ENCODE data around the gene BMAL1. TPM values are rescaled to one million over a fixed set of nuclear protein-coding genes. Genes with fewer than 3 reads are reported as not detected.

BMAL1 gene
- total and polyA plus RNA-seq, 11 donors, result 5.7 to 18.2 (median 11.7) TPM

DNA sequence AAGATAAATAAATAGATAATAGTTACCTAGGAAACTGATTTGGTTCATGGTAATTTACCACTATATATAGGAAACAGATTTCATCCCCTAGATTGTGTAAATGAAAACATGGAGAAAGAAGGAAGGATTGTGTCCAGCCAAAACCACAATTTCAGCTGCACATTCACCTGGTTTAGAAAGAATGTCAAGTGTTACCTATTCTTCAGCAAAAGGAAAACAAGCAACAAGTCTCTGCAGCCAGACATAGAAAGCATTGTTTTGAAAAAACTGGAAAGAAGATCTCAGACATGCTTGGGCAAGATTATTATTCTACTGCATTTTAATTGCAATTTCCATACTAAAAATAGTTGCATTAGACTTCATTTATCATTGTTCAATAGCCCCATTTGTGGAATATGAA, 8.8 kb upstream of the BMAL1 start:
- Histone ChIP-seq H3K36me3 (no peaks in the 10 kb centered on the region), H3K27me3 (no peaks in the 10 kb centered on the region), H3K4me3 (no peak overlapping the region), H3K4me1 (no peaks in the 10 kb centered on the region), H3K9me3 (no peaks in the 10 kb centered on the region), H3K27ac (no peak overlapping the region)
- ATAC-seq (no peak), DNase-seq (no peak)
- TF ChIP-seq CTCF (IDR thresholded peaks at IDR 0.05) (no peak), POLR2A (IDR thresholded peaks at IDR 0.05) (no peak)
- intact Hi-C loops (cut with DNase I), result no loop called here

DNA sequence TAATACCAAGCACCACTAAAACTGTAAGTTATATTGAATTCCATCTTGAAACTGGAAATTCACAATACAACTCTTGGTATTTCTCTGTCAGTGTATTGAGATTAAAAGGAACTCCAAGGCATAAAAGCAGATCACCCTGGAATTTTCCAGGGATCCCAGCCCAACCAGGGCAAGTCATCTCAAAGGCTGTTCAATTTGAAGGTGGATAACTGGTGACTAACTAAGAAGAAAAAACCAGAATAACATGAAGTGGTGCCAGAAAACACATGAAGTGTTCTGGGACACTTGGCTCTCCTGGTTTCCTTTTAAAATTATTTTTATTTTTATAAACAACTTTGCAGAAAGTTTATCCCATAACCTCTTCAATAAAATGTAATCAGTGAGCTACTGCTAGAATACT, 7.8 kb upstream of the BMAL1 start:
- intact Hi-C loops (cut with DNase I), result loop anchor here in 3 of 10 donors (10.0 kb wide), 2 partner anchors 55 to 65 kb away; no protein-coding TSS in a partner anchor
- no peak for TF ChIP-seq POLR2A (IDR thresholded peaks at IDR 0.05)
- no peak for TF ChIP-seq CTCF (IDR thresholded peaks at IDR 0.05)
- Histone ChIP-seq H3K27me3 (peaks cover 0 to 4% (median 0%) of the 10 kb centered on the region in 9 donors), H3K9me3 (no peaks in the 10 kb centered on the region), H3K4me1 (no peaks in the 10 kb centered on the region), H3K4me3 (no peak overlapping the region), H3K27ac (no peak overlapping the region), H3K36me3 (no peaks in the 10 kb centered on the region)
- no peak for ATAC-seq
- no peak for DNase-seq

DNA sequence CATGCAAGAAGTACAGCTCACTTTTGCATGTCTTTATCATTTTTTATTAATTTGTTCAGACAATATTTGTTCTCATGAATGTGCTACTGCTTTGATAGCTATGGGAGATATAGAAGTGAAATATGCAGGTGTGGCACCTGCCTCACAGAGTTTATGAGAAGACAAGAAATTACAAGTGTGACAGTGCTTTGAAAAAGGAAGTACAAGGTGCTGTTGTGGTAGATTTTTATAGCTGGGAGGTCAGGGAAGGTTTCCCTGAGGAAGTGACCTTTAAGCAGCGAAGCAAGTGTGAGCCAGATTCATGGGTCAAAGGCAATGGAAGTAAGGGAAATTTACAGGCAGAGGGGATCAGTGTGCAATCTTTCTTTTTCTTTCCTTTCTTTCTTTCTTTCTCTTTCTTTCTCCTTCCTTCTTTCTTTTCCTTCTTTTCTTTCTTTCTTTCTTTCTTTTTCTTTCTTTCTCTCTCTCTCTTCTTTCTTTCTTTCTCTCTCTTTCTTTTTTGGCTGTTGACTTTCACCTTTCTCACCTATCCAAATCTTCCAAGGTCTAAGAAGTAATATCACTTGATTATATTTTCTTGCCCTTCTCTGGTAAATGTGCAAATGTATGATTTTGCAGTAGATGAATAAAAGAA, 6.4 kb upstream of the BMAL1 start:
- no peaks in the 10 kb centered on the region for H3K9me3 ChIP-seq
- TF ChIP-seq CTCF (IDR thresholded peaks at IDR 0.05), result no peak
- TF ChIP-seq POLR2A (IDR thresholded peaks at IDR 0.05), result no peak
- no peak for DNase-seq
- H3K36me3 ChIP-seq, result no peaks in the 10 kb centered on the region
- no peak overlapping the region for H3K27ac ChIP-seq
- no peak overlapping the region for H3K4me3 ChIP-seq
- no peak for ATAC-seq
- H3K4me1 ChIP-seq, result peaks cover 0 to 3% (median under 1%) of the 10 kb centered on the region in 12 donors
- peaks cover 0 to 11% (median 0%) of the 10 kb centered on the region in 9 donors for H3K27me3 ChIP-seq
- 50 to 63% (median 56%) methylated on average over 1 of the region's 1 CpG for WGBS, 4 donors
- intact Hi-C loops (cut with DNase I), result loop anchor here in 3 of 10 donors (10.0 kb wide), 2 partner anchors 56 to 64 kb away; no protein-coding TSS in a partner anchor

GRCh38 chr11:13276454-13276831, 1.1 kb upstream of the BMAL1 start:
- ATAC-seq (no peak), DNase-seq (no peak)
- no peaks in the 10 kb centered on the region for H3K9me3 ChIP-seq
- WGBS, 4 donors, result 8 to 12% (median 11%) methylated on average over 8 of the region's 8 CpGs
- no peaks in the 10 kb centered on the region for H3K36me3 ChIP-seq
- peak overlapping the region; percentile 68 to 99 (median 94) for H3K4me3 ChIP-seq
- H3K27me3 ChIP-seq, result peaks cover 0 to 11% (median 0%) of the 10 kb centered on the region in 9 donors
- intact Hi-C loops (cut with DNase I), result loop anchor here (2.0 to 10.0 kb wide), 9 partner anchors 36 to 186 kb away; partner anchors contain the start of gene BTBD10 (in 1 of the 10)
- no peak for TF ChIP-seq CTCF (IDR thresholded peaks at IDR 0.05)
- no peak for TF ChIP-seq POLR2A (IDR thresholded peaks at IDR 0.05)
- peak overlapping the region; percentile 37 to 95 (median 88) for H3K27ac ChIP-seq
- peaks cover 0 to 33% (median 19%) of the 10 kb centered on the region in 12 donors for H3K4me1 ChIP-seq
